Psoas muscle (tissue), 8 donors: ENCODE measurements around the gene SERP1. TPM values are rescaled to one million over a fixed set of nuclear protein-coding genes. Genes with fewer than 3 reads are reported as not detected.
A peak's percentile ranks its signal among the peaks of the same experiment; 100 is the strongest.

ENCODE experiments used
- ATAC-seq, 4 donors: fragments of 200-7000 bp; cut with Tn5 transposase; one replicate each; pipeline ENCODE4 v1.9.1; 2020; ENCODE audit warnings: moderate library complexity in 3 of 4, mild to moderate bottlenecking in 2 of 4
- DNase-seq, 2 donors: peaks; one replicate each; pipeline ENCODE4 v3.0.0-alpha.2; 2020
- H3K27ac ChIP-seq: fragments of 200-600 bp; one replicate; pipeline ENCODE4 v1.8.0; 2022
- H3K27me3 ChIP-seq, 3 donors: fragments of 200-600 bp in 1 of 3; one replicate each; pipeline versions ENCODE4 v1.6.1 to v1.8.0; 2013 to 2022; ENCODE audit warnings: low read length in 2 of 3, mild to moderate bottlenecking in 2 of 3, moderate library complexity in 1 of 3; ENCODE audit not compliant: insufficient read depth in 3 of 3
- H3K36me3 ChIP-seq, 2 donors: fragments of 200-600 bp in 1 of 2; one replicate each; pipeline versions ENCODE4 v1.6.1 to v1.8.0; 2013 to 2022; ENCODE audit warnings: low read depth in 1 of 2, mild to moderate bottlenecking in 1 of 2, moderate library complexity in 1 of 2; ENCODE audit not compliant: insufficient read depth in 1 of 2
- H3K4me1 ChIP-seq: fragments of 200-600 bp; one replicate; pipeline ENCODE4 v1.8.0; 2022
- H3K4me3 ChIP-seq: fragments of 200-600 bp; one replicate; pipeline ENCODE4 v1.8.0; 2022; ENCODE audit warnings: mild to moderate bottlenecking
- H3K9me3 ChIP-seq: fragments of 200-600 bp; one replicate; pipeline ENCODE4 v1.8.0; 2022
- CTCF ChIP-seq: fragments of 200-600 bp; IDR thresholded peaks from one replicate; pipeline ENCODE4 v1.8.0; 2022; ENCODE audit warnings: antibody characterized with exemption
- WGBS, 3 donors: extraction: QIAGEN DNeasy Blood & Tissue Kit; methylation state at CpG; one replicate each; pipeline versions ENCODE4 v1.1.6 to v1.1.7; 2013; 5-methylcytosine and 5-hydroxymethylcytosine counted together
- intact Hi-C, 2 donors: fragments of 100-400 bp; cut with DNase I; formaldehyde crosslinking; loops; one replicate each; pipeline versions ENCODE4 v1.11.0 to v1.14.2; 2022
- polyA plus RNA-seq, 3 donors: library from polyadenylated mRNA; stranded (reverse); fragments of 200-250 nt; gene quantifications; one replicate each; pipeline ENCODE4 v1.2.3, GENCODE V29; 2013
- total RNA-seq, 4 donors: library from RNA; stranded (reverse); fragmentation: NEBNext Ultra II Directional in 2 of 4; extraction: Animal tissue kit (Norgen Biotek cat#: 25700) in 2 of 4; gene quantifications; one replicate each; pipeline versions ENCODE4 v1.2.1 to v1.2.4, GENCODE V29; 2021 to 2023
- donor health status: healthy with polysubstance abuse.
- donor health status: DM: no; HTN: no; CAD: no; lungs with moderate emphysema.
- donor health status: Bipolar disorder and iron deficiency.
- donor health status: healthy.
- donor health status: DM: yes; HTN: yes; CAD: no.
- donor health status: DM: no; HTN: no; CAD: no.
- donor health status: DM: no; HTN: no; CAD: no.
- donor health status: DM: yes; HTN: yes; CAD: no.

Gene SERP1
- total and polyA plus RNA-seq, 7 donors = 13.2 to 60.2 (median 17.8) TPM

- TF ChIP-seq CTCF = no peak
- Histone ChIP-seq H3K36me3 (peaks cover 0 to 35% of the 10 kb centered on the region in 2 donors), H3K9me3 (no peaks in the 10 kb centered on the region), H3K27ac (peak overlapping the region; percentile 97), H3K27me3 (no peaks in the 10 kb centered on the region), H3K4me1 (peaks cover 36% of the 10 kb centered on the region), H3K4me3 (no peak overlapping the region)
- no peak for ATAC-seq
- WGBS, 3 donors = 79 to 82% (median 79%) methylated on average over 2 of the region's 2 CpGs
- DNase-seq = no peak
- intact Hi-C loops = no loop called here
Observed at GRCh38 chr3:150543531-150543930, 2.8 kb downstream of the SERP1 start.

GRCh38 chr3:150543128-150543527 lies 3.2 kb downstream of the SERP1 start:
- no peak for ATAC-seq
- WGBS, 3 donors = 86 to 90% (median 87%) methylated on average over 3 of the region's 3 CpGs
- DNase-seq = no peak
- intact Hi-C loops = no loop called here
- no peak for TF ChIP-seq CTCF
- Histone ChIP-seq H3K4me1 (peaks cover 32% of the 10 kb centered on the region), H3K4me3 (no peak overlapping the region), H3K36me3 (peaks cover 0 to 35% of the 10 kb centered on the region in 2 donors), H3K27me3 (no peaks in the 10 kb centered on the region), H3K27ac (peak overlapping the region; percentile 97), H3K9me3 (no peaks in the 10 kb centered on the region)

GRCh38 chr3:150540991-150541390 lies 5.3 kb downstream of the SERP1 start:
- WGBS, 3 donors = 77 to 84% (median 81%) methylated on average over 3 of the region's 3 CpGs
- DNase-seq (no peak), ATAC-seq (no peak)
- peak overlapping the region; percentile 0 for H3K27ac ChIP-seq
- peaks cover 0 to 35% of the 10 kb centered on the region in 2 donors for H3K36me3 ChIP-seq
- intact Hi-C loops = no loop called here
- no peaks in the 10 kb centered on the region for H3K9me3 ChIP-seq
- H3K27me3 ChIP-seq = no peaks in the 10 kb centered on the region
- H3K4me3 ChIP-seq = no peak overlapping the region
- no peak for TF ChIP-seq CTCF
- peaks cover 22% of the 10 kb centered on the region for H3K4me1 ChIP-seq

GRCh38 chr3:150540297-150540696 lies 6.0 kb downstream of the SERP1 start:
- Histone ChIP-seq H3K9me3 (no peaks in the 10 kb centered on the region), H3K27ac (no peak overlapping the region), H3K4me1 (peaks cover 22% of the 10 kb centered on the region), H3K27me3 (no peaks in the 10 kb centered on the region), H3K36me3 (peaks cover 0 to 35% of the 10 kb centered on the region in 2 donors), H3K4me3 (no peak overlapping the region)
- 75 to 90% (median 82%) methylated on average over 2 of the region's 2 CpGs for WGBS, 3 donors
- DNase-seq = no peak
- no peak for TF ChIP-seq CTCF
- no peak for ATAC-seq
- intact Hi-C loops = no loop called here
